GM21423 (cell line): Measurements from ENCODE around the gene GMEB2.

ENCODE experiments used
- ATAC-seq: cut with Tn5 transposase; IDR thresholded peaks from one replicate; pipeline ENCODE4 v1.9.1; 2021; ENCODE audit warnings: mild to moderate bottlenecking, moderate library complexity; ENCODE audit not compliant: unreplicated experiment

GMEB2 gene

GRCh38 chr20:63548542-63548941 lies 78.4 kb downstream of the GMEB2 start:
- no peak for ATAC-seq

DNA sequence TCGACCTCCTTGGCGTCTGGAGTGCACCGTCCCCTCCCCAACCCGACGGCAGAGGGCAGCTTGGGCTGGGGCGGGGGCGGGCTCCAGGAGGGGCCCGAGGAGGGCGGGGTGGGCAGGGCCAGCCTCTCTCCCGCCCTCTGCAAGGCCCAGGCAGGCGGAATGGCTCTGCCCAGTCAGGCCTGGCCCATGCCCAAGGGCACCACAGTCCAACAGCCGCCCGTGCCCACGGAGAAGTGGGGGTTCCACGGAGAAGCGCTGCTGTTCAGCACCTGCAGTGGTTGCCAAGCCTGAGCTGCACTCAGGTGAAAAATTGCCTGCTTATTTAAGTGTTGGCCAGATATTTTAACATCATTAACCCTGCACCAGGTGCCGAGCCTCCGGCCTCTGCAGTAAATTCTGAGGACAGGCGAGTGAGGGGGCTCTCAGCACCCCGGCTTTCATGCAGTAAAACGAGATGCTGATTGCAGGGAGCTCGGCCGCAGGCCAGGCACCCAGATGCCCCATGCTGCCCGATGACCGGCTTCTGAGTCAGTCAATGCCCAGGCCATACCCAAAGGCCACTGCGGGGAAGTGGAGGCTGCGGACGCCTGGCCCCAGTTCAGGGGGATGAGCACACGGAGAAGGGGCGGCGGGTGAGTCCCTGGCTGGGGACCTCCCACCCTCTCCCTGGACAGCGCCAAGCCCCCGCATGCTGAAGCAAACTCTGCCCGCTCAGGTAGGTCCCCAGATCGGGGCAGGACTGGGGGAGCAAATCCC lies 79.0 kb downstream of the GMEB2 start, which contains the start of gene SRMS:
Gene SRMS, minus strand, starts transcription at position 25 of the 756 bp plus-strand sequence. CDS start 286 bp downstream, outside the sequence.
- no peak for ATAC-seq

DNA sequence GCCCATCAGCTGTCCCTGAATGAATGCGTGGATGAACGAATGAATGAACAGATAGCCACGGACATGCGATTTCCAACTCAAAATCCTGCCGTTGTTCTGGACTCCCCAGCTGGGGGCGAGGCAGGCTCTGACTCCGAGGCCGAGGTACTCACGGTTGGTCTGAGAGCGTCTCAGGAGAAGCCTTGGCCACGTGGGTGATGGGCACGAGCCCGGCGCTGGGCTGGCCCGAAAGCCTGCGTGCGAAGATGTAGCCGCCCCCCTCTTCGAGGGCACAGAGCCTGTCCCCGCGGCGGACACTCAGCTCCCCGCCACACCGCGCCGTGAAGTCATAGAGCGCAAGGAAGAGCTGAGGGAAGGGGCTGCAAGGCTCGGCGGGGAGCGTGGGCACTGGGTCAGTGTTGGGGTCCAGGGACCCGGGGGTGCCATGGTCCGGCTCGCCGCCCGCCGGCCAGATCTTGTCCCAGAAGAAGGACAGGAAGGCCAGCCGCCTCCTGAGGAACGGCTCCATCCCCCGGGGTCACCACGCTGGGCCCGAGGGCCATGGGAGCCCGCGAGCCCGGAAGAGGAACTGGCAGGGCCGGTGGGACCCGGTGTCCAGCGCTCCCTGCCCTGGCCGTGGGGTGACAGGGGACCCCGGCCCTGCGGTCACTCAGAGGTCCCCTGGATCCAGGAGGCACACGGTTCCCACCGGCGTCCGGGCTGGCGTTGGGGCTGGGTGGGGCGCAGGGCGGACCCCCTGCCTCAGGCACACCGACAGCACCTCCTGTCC lies 79.8 kb downstream of the GMEB2 start:
- no peak for ATAC-seq

- no peak for ATAC-seq
These were observed 80.5 kb downstream of the GMEB2 start for GRCh38 chr20:63546256-63546955.

GRCh38 chr20:63545814-63546213 lies 81.1 kb downstream of the GMEB2 start:
- ATAC-seq = no peak

GRCh38 chr20:63544958-63545516 lies 81.9 kb downstream of the GMEB2 start:
- no peak for ATAC-seq

DNA sequence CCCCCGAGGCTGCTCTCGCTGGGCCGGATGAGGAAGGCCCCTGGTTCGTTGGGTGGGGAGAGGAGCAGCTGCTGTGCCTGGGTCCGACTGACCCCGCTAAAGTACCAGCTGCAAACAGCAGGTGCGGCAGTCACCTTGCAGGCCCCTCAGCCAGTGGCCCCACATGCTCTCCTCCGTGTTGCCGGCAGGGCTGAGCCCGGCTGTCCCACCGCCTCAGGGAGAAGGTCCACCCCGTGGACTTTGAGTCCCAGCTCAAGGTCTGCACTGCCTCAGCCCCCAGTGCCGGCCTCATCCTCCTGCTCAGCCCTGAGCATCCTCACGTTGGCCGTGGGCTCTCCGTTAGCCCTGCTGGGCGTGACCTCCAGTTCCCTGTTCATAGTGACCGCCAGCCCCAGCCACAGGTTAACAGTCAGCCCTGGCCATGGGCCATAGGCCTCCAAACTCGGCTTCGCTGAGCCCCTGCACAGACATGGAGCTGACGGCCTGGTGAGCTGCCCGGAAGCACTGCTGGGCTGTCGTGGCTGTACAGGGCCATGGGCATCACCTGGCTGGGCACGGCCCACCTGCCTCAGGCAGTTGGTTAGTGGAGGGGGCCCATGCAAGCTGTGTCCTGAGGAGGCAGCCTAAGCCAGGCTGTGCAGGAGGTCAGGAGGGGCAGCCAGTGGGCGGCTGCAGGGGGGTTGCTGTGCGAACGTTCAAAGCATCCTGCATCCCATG lies 82.5 kb downstream of the GMEB2 start:
- no peak for ATAC-seq

- no peak for ATAC-seq
These were observed 83.2 kb downstream of the GMEB2 start for GRCh38 chr20:63543733-63544132.

GRCh38 chr20:63543131-63543530 lies 83.8 kb downstream of the GMEB2 start:
- no peak for ATAC-seq

DNA sequence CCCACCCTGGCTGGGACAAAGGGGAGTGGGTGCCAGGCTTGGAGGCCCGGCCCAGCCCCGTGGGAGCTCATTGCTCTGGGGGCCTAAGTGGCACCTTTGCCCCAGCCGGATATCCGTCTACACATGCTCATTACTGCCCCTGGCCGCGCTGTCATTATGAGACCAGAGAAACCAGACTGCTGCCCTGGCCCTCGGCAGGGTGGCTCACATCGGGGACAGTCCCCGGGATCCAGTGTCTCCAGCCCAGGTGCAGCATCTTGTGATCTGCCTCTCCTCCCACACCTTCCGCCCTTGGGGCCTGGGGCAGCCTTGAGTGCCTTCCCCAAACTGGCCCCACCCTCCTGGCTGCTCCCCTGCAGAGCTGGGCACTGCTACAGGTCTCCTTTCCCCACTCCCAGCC lies 84.2 kb downstream of the GMEB2 start:
- no peak for ATAC-seq

- ATAC-seq = no peak
These were observed 84.8 kb downstream of the GMEB2 start for GRCh38 chr20:63542031-63542559.

- ATAC-seq = no peak
These were observed 85.5 kb downstream of the GMEB2 start for GRCh38 chr20:63541371-63541770.

- ATAC-seq = no peak
These were observed 86.3 kb downstream of the GMEB2 start for GRCh38 chr20:63540417-63541186.

DNA sequence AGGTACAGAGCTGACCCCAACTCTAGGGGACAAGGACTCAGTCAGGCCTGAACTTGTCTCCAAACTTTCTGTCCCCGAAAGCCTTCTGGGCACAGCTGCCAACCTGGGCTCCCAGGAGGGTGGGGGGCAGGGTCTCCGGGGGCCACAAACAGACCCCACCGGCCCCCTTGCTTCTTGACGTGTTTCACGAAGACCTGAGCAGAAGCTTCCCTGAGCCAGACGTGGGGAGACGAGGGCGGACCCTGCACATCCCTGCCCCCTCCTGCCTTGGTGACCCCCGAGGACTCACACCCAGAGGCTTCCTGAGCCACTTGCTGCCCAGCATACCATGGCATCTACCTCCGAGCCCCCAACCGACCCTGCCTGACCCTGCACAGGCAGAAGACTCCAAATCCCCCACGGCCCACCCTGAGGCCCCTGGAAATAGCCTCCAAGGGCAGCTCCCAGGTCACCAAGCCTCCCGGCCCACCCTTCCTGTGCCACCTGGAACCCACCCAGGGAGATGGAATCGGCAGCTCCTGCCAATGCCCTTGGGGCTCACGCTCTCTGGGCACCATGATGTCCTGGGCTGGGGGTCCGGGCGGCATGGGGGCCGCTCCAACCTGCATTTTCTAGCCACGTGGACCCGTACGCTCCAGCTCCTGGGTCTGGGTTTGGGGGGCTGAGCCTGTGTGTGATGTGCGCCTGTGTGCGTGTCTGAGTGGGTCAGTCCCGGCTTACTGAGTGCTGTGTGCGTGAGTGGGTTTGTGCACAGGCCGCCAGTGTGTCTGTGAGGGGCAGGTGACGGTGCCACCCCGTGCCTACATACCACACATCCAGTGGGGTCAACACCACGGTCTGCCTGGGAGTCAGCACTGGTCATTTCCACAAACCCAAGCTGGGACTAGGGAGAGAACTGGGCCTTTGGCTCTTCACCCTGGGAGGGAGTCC lies 87.2 kb downstream of the GMEB2 start:
- ATAC-seq = no peak

DNA sequence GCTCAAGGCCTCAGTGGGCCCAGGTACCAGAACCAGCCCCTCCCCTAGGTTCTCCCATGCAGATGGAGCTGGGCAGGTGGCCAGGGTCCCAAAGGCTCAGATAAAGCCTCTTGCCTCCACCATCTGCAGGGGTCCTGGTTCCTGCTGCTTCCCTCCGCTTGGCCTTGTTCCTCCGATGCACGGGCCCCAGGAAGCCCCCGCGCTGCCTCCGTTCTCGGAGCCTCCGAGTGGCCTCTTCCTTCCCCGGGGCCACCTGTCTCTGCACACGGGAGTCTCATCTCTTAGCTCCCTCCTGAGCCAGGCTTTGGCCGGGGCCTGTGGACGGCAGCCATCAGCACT lies 87.8 kb downstream of the GMEB2 start:
- ATAC-seq = no peak

DNA sequence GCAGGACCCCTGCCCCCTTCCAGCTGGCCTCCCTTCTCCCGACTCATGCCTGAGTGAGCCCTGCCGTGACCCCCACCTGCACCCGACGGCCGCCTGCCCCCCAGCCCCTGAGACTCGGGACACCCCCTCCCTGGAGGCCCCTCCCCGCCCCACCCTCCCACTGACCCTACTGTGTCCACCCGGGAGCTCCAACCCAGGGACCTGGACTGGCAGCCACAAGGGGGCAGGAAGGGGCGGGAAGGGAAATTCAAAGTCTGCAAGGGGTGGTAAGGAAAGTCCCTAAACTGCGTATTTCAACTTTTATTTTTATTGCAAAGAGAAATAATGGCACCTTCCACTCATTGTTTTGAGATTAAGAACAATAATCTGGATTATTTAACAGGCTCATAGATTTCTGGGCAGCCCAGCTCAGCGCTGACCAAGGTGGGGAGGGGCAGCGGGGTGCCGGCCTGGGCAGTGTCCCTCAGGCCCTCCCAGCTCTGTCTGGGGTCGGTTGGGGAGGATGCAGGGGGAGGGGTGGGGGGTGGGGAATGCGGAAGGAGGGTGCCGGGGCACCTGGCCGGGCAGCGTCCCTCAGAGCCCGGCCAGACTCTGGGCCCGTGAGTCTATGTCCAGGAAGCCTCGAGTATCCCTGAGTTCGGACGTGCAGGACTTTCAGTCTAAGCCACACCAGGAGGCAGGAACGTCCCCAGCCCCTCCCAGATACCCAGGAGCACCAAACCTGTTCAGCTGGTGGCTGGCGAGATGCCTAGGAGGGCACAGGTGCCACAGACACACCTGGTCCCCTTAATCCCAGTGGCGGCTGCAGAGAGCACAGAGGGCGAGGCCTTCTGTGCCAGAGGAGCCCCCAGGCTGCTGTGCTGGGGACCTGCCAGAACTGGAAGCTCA lies 88.5 kb downstream of the GMEB2 start:
- ATAC-seq = no peak
